Activated CD4-positive, CD25-positive, alpha-beta regulatory T cell treated with anti-CD3 and anti-CD28 coated beads, Interleukin-2, amount 50 U/mL, for 72 hours (primary cell): ENCODE measurements around the gene GNB1L.

Experiments
- DNase-seq: peaks from one replicate; pipeline ENCODE4 v3.0.0; 2021

Gene GNB1L

GRCh38 chr22:19772673-19773469 lies 81.8 kb downstream of the GNB1L start:
- DNase-seq = no peak

- DNase-seq = no peak
Observed at GRCh38 chr22:19772422-19772672, 82.3 kb downstream of the GNB1L start.

DNA sequence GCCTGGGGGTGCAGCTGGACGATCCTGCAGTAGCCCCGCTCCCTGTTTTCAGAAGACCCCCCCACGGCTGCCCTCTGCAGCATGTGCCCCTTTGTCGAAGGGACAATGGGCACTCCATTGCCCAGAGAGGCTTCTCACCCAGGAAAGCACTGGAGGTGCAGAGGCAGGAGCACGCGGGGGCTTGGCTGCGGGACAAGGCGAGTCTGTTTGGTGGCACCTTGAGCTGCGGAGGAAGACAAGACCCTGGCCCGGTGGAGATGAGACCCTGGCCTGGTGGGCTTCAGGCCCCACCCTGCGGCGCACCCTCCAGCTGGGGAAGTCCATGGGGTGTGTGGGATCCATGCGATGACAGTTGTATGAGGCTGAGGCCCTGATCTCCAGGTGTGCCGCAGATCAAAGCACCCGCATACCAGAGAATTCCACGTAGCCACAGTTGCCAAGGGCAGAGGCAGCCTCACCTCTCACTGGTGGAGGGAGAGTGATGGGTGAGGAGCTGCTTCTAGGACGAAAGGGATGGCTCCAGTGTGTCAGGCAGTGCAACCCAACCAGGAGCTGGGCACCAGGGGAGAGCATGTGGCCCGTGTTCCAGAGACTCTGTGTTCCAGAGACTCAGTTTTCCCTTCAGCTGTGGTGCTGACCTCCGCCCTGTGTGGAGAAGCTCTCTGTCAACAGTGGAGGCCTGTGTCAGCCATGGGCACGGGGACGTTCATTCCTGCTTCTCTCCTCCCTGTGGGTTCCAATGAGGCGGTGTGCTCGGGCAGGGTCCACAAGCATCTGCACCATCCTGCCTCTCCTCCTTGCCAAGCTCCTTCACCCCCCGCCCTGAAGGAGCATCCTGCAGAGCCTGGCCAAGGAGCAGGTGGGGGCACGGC lies 84.1 kb downstream of the GNB1L start:
- DNase-seq = no peak

DNA sequence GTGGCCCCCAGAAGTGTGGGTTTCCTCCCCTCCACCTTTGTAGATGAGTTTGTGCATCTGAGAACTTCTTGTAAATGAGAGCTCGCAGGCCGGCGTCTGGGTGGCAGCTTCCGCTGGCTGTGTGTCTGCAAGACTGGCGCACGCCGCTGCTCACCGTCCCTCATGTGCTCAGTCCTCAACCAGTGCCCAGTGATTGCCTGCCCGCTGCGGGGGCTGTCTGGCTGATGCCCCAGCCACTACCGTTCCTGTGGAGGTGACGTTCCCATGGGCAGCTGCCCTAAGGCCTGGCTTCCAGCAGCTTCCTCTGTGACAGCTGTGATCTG lies 85.3 kb downstream of the GNB1L start:
- DNase-seq = no peak

DNA sequence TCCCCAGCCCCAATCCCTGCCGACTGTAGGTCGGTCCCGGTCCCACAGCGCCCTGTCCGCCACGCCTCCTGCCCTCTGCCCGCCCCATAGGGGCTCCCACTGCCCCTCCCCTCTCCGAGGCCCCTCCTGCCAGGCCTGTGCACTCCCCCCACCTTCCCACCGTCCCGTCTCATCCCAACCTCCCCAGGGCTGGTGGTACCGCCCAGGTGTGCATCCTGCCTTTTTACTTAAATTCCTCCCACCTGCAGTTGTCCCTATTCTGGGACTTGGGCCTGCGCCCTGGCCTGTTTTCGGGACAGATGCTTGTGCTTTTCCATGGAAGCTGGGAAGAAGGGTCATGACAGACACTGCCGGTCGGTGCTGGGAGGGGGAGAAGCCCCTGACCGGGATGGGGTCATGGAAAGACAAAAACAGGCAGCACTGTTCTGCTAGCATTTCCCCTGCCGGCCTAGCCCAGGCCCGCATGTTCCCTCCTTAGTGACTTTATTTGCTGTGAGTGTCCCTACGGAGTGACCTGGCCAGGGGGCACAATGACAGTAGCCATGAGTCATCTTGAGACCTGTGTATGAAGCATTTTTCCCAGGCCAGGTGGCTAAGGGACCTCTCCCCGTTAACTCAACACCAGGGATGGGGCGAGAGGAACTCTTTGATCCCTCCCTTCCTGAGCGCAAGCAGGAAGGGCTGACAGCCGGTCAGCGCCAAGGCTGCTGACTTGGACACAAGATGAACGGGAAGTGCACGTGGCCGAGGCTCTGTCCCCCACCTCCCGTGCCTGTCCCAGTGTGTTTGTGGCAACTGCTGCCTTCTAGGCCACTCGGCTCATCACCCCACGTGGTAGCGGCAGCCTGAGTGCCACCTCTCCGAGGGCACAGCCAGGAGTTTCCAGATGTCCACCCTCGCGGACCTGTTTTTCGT lies 87.0 kb downstream of the GNB1L start:
- DNase-seq = no peak

DNA sequence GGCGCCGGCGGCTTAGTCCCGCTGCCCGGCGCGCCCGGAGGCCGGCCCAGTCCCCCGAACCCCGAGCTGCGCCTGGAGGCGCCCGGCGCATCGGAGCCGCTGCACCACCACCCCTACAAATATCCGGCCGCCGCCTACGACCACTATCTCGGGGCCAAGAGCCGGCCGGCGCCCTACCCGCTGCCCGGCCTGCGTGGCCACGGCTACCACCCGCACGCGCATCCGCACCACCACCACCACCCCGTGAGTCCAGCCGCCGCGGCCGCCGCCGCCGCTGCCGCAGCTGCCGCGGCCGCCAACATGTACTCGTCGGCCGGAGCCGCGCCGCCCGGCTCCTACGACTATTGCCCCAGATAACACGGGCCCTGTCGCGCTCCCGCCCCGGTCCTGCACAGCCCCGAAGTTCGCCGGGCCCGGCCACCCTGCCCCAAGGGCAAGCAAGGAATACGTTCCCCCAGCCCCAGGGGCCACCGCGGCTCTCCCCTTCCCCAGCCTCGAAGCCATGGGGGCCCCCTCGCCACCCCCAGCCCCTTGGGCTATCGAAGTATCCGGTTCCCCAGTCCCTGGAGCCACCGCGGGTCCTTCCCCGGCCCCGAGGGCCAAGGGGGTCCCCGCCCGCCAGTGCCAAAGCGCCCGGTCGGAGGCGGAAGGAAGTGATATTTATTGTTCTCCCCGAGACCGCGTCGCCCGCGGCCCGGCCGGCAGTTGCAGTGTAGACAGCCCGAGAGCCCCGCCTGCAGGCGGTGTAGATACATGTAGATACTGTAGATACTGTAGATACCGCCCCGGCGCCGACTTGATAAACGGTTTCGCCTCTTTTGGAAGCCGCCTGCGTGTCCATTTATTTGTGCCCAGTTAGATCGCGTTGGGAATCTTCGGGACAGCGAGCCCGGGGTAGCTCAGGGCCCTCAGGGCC lies 87.9 kb downstream of the GNB1L start:
- no peak for DNase-seq

DNA sequence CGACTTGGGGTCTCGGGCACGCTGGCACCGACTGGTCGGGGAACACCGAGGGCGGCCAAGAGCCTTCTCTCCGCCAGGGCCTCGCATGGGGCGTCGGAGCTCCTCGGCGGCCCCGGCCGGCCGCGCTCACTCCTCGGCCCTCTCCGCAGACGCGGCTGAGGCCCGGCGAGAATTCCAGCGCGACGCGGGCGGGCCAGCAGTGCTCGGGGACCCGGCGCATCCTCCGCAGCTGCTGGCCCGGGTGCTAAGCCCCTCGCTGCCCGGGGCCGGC lies 88.5 kb downstream of the GNB1L start:
- DNase-seq = no peak

DNA sequence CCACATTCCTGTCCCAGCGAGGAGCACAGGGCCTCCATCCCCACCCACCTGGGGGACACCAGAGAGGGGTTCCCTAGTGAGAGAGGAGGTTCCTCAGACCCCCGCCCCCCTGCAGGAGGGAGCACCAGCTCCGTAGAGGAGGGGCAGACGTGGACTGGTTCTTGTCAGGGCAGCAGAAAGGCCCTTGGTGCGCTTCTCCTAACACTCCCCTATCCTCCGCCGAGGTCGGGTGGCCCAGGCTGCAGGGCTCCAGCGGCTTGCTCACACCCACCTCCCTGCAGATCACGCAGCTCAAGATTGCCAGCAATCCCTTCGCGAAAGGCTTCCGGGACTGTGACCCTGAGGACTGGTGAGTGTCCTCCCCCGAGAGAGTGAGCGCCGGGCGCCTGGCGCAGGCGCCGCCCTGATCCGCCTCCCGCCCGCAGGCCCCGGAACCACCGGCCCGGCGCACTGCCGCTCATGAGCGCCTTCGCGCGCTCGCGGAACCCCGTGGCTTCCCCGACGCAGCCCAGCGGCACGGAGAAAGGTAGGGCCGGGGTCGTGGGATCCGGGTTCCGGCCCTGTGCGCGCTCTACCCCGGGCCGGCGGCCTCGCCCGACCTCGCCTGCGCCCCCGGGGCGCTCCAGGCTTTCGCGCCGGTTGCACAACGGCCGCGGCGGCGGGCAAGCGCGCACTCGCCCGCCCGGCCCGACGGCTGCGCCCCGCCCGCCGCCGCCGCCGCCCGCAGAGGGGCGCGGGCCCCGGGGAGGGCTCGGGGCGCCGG lies 89.0 kb downstream of the GNB1L start:
- no peak for DNase-seq

DNA sequence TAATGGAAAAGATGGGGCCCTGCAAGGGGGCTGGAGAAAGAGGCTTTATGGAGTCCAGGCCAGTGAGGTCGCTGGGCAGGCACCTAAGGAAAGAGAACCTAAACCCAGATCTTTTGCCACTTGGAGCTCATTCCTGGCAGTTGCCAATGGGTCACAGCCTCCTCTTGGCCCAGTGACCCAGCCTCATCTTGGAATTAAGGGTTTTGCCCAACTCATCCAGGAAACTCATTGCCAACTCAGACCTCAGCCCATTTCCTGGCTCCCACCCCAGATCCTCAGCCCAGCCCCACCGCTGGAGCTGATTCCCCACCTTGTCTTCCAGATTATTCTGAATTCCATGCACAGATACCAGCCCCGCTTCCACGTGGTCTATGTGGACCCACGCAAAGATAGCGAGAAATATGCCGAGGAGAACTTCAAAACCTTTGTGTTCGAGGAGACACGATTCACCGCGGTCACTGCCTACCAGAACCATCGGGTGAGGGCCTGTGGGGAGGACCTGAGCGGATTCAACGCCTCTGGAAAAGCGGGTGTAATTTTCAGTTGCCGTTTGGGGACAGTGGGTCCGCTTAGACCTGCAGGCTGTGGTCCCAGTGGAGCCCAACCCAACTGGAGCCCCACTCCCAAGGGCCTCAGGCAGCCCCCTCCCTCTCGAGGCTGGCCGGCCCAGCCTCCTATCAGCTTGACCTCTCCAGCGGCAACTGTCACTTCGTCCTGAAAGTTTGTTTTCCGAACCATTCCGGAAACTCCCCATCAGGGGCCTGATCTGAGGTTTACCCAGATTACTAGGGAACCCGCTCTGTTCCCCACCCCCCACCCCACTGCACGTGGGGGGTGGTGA lies 89.8 kb downstream of the GNB1L start:
- no peak for DNase-seq

DNA sequence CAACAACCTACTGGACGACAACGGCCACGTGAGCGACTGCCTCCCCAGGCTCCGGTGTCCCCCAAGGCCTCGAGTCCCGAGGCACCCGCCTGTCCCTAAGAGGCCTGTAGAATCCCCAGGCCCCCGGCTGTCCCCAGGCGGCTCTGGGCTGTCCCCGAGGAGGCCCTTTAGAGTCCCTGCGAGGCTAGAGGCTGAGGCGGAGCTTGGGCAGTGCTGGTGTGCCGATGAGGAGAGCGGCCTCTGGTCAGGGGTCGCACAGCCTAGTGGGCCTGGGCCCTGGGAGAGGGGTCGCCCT lies 90.4 kb downstream of the GNB1L start:
- no peak for DNase-seq

- no peak for DNase-seq
Observed at GRCh38 chr22:19763458-19764298, 91.0 kb downstream of the GNB1L start.

- no peak for DNase-seq
Observed at GRCh38 chr22:19762568-19763457, 91.9 kb downstream of the GNB1L start.

- no peak for DNase-seq
Observed at GRCh38 chr22:19761725-19762567, 92.7 kb downstream of the GNB1L start.

DNA sequence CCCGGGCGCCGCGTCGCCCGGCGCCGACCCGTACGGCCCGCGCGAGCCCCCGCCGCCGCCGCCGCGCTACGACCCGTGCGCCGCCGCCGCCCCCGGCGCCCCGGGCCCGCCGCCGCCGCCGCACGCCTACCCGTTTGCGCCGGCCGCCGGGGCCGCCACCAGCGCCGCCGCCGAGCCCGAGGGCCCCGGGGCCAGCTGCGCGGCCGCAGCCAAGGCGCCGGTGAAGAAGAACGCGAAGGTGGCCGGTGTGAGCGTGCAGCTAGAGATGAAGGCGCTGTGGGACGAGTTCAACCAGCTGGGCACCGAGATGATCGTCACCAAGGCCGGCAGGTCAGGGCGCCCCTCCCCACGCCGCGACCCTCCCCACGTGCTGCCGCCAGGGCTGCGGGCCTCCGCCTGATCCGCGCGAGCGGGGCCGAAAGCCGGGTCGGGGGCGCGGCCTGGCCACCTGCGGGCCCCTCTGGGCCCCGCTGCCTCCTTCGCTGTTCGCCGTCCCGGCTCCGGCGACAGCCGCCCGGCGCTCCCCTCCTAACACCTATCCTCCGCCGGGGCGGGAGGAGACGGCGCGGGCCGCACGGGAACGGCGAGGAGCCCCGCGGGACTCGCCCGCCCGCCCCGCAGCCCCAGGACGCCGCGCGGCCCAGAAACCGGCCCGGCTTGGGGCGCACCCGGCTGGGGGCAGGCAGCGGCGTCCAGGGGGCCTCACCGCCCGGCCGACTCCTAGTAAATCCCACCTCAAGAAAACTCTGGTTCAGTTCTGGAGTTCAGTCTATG lies 93.5 kb downstream of the GNB1L start:
- no peak for DNase-seq

GRCh38 chr22:19760058-19760950 lies 94.4 kb downstream of the GNB1L start, which contains the start of gene TBX1:
TSS of gene TBX1 (plus strand) at chr22:19760778. CDS start at chr22:19760844, 66 bp downstream.
- no peak for DNase-seq

- DNase-seq = no peak
Observed at GRCh38 chr22:19759427-19760057, 95.1 kb downstream of the GNB1L start.
